Measurements from ENCODE around the gene ADGRF5.
"Not testable (repeated sequence)": the region's sequence is repeated elsewhere in the genome, so short reads cannot be mapped to it uniquely, and the experiment has no call there.

Gene ADGRF5

DNA sequence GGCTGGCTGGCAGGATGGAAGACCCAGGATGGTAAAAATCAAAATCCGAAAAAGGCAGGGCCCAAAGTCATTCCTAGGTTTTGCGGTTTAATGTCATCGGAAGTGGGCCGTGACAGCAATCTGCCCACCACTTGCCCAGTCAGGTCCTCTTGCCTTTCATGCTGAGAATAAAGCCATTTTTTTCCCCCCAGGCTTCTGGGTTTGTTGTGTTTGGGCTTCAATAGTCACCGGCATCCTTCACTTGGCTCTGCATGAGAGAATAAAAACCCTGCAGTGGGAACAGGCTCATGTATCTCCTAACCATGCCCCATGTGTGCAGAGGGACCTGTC is 72.4 kb downstream of the ADGRF5 start:
- no peak overlapping the region for H3K4me3 ChIP-seq (ENCODE audit: insufficient read length, low read depth)
- H3K36me3 ChIP-seq (ENCODE audit: insufficient read depth, insufficient read length, low read length): no peaks in the 10 kb centered on the region
- peaks cover 4% of the 10 kb centered on the region for H3K27me3 ChIP-seq (ENCODE audit: insufficient read depth, insufficient read length)
- DNase-seq (ENCODE audit: low read depth, low spot score): no peak
- H3K9ac ChIP-seq (ENCODE audit: insufficient read length, low read depth): no peak overlapping the region
- H3K4me1 ChIP-seq (ENCODE audit: insufficient read depth, insufficient read length): no peaks in the 10 kb centered on the region
- no peak for TF ChIP-seq YY1 (IDR thresholded peaks at IDR 0.05; ENCODE audit: insufficient read depth, insufficient read length)
- TF ChIP-seq ZNF274 (IDR thresholded peaks at IDR 0.05; ENCODE audit: low read depth, low read length): no peak
- no peak for TF ChIP-seq SUZ12 (IDR thresholded peaks at IDR 0.05; ENCODE audit: extremely low read depth, insufficient read depth, insufficient read length)
- no peaks in the 10 kb centered on the region for H3K9me3 ChIP-seq (ENCODE audit: insufficient read depth, low read length)

- no peaks in the 10 kb centered on the region for H3K36me3 ChIP-seq (ENCODE audit: insufficient read depth, insufficient read length, low read length)
- peak; percentile 75 for DNase-seq (ENCODE audit: low read depth, low spot score)
- H3K4me1 ChIP-seq (ENCODE audit: insufficient read depth, insufficient read length): no peaks in the 10 kb centered on the region
- H3K9me3 ChIP-seq (ENCODE audit: insufficient read depth, low read length): no peaks in the 10 kb centered on the region; the same call in 1 of the 2 replicates
- H3K4me3 ChIP-seq (ENCODE audit: insufficient read length, low read depth): no peak overlapping the region
- H3K27me3 ChIP-seq (ENCODE audit: insufficient read depth, insufficient read length): peaks cover 4% of the 10 kb centered on the region
- H3K9ac ChIP-seq (ENCODE audit: insufficient read length, low read depth): peak overlapping the region; percentile 21
- TF ChIP-seq SUZ12 (IDR thresholded peaks at IDR 0.05; ENCODE audit: extremely low read depth, insufficient read depth, insufficient read length) (no peak), YY1 (IDR thresholded peaks at IDR 0.05; ENCODE audit: insufficient read depth, insufficient read length) (no peak), ZNF274 (IDR thresholded peaks at IDR 0.05; ENCODE audit: low read depth, low read length) (no peak)
Measured at GRCh38 chr6:46848684-46849360, 72.9 kb downstream of the ADGRF5 start.

DNA sequence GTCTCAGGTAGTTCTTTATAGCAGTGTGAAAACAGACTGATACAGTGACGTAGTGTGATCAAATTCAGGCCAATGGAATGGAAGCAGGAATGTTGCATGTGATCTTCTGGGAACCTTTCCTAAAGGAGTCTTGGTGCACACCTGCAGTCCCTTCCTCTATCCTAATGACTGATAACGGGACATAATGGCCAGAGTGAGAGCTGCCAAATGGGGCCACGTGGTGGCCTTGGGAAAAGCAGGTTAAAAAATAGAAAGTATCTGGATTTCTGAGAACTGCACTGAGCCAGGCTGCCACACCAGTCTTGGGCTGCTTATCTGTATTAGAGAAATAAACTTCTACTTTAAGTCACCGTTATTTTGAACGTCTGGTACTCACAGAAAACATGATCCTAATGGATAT is 76.6 kb downstream of the ADGRF5 start:
- Histone ChIP-seq H3K4me1 (ENCODE audit: insufficient read depth, insufficient read length) (no peaks in the 10 kb centered on the region), H3K27me3 (ENCODE audit: insufficient read depth, insufficient read length) (peaks cover 4% of the 10 kb centered on the region), H3K9me3 (ENCODE audit: insufficient read depth, low read length) (peaks cover 17% of the 10 kb centered on the region), H3K4me3 (ENCODE audit: insufficient read length, low read depth) (no peak overlapping the region), H3K36me3 (ENCODE audit: insufficient read depth, insufficient read length, low read length) (no peaks in the 10 kb centered on the region), H3K9ac (ENCODE audit: insufficient read length, low read depth) (no peak overlapping the region)
- DNase-seq (ENCODE audit: low read depth, low spot score): no peak
- no peak for TF ChIP-seq ZNF274 (IDR thresholded peaks at IDR 0.05; ENCODE audit: low read depth, low read length)
- no peak for TF ChIP-seq SUZ12 (IDR thresholded peaks at IDR 0.05; ENCODE audit: extremely low read depth, insufficient read depth, insufficient read length)
- TF ChIP-seq YY1 (IDR thresholded peaks at IDR 0.05; ENCODE audit: insufficient read depth, insufficient read length): no peak

DNA sequence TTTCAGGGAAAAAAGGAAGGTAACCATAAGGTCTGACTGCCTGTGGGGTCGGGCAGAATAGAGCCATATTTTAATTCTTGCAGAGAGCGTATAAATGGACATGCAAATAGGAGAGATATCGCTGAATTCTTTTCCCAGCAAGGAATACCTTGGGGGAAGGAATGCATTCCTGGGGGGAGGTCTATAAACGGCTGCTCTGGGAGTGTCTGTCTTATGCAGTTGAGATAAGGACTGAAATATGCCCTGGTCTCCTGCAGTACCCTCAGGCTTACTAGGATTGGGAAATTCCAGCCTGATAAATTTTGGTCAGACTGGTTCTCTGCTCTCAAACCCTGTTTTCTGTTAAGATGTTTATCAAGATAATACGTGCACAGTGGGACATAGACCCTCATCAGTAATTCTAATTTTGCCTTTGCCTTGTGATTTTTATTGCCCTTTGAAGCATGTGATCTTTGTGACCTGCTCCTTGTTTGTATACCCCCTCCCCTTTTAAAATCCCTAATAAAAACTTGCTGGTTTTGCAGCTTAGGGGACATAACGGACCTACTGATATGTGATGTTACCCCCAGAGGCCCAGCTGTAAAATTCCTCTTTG is 79.4 kb downstream of the ADGRF5 start:
- H3K36me3 ChIP-seq (ENCODE audit: insufficient read depth, insufficient read length, low read length); H3K9ac ChIP-seq (ENCODE audit: insufficient read length, low read depth); H3K4me1 ChIP-seq (ENCODE audit: insufficient read depth, insufficient read length); H3K4me3 ChIP-seq (ENCODE audit: insufficient read length, low read depth); DNase-seq (ENCODE audit: low read depth, low spot score); H3K27me3 ChIP-seq (ENCODE audit: insufficient read depth, insufficient read length): not testable (repeated sequence)
- peaks cover 17% of the 10 kb centered on the region for H3K9me3 ChIP-seq (ENCODE audit: insufficient read depth, low read length)

DNA sequence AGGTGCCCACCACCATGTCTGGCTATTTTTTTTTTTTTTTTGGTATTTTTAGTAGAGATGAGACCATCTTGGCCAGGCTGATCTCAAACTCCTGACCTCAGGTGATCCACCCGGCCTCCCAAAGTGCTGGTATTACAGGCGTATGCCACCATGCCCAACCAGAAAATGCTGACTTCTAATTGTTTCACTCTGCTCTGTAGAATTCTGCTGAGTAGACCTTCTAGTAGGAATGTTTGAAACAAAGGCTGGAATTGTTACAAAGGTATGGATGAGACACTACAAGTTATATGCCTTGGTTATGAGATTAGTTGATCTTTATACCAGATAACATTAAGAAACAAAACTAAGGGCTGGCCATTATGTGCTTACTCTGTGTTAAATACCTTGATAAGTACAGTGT is 83.7 kb downstream of the ADGRF5 start:
- DNase-seq (ENCODE audit: low read depth, low spot score): no peak
- H3K36me3 ChIP-seq (ENCODE audit: insufficient read depth, insufficient read length, low read length): no peaks in the 10 kb centered on the region
- no peak overlapping the region for H3K4me3 ChIP-seq (ENCODE audit: insufficient read length, low read depth)
- no peaks in the 10 kb centered on the region for H3K4me1 ChIP-seq (ENCODE audit: insufficient read depth, insufficient read length)
- TF ChIP-seq ZNF274 (IDR thresholded peaks at IDR 0.05; ENCODE audit: low read depth, low read length) (no peak), SUZ12 (IDR thresholded peaks at IDR 0.05; ENCODE audit: extremely low read depth, insufficient read depth, insufficient read length) (no peak), YY1 (IDR thresholded peaks at IDR 0.05; ENCODE audit: insufficient read depth, insufficient read length) (no peak)
- no peaks in the 10 kb centered on the region for H3K27me3 ChIP-seq (ENCODE audit: insufficient read depth, insufficient read length)
- no peak overlapping the region for H3K9ac ChIP-seq (ENCODE audit: insufficient read length, low read depth)
- H3K9me3 ChIP-seq (ENCODE audit: insufficient read depth, low read length): peaks cover 9% of the 10 kb centered on the region

GRCh38 chr6:46834991-46835390 is 86.7 kb downstream of the ADGRF5 start:
- H3K27me3 ChIP-seq (ENCODE audit: insufficient read depth, insufficient read length); H3K9ac ChIP-seq (ENCODE audit: insufficient read length, low read depth); H3K4me1 ChIP-seq (ENCODE audit: insufficient read depth, insufficient read length); DNase-seq (ENCODE audit: low read depth, low spot score); H3K36me3 ChIP-seq (ENCODE audit: insufficient read depth, insufficient read length, low read length); H3K9me3 ChIP-seq (ENCODE audit: insufficient read depth, low read length); H3K4me3 ChIP-seq (ENCODE audit: insufficient read length, low read depth): not testable (repeated sequence)

- not testable (repeated sequence) for H3K4me1 ChIP-seq (ENCODE audit: insufficient read depth, insufficient read length); H3K27me3 ChIP-seq (ENCODE audit: insufficient read depth, insufficient read length); H3K9me3 ChIP-seq (ENCODE audit: insufficient read depth, low read length); H3K4me3 ChIP-seq (ENCODE audit: insufficient read length, low read depth); DNase-seq (ENCODE audit: low read depth, low spot score); H3K9ac ChIP-seq (ENCODE audit: insufficient read length, low read depth); H3K36me3 ChIP-seq (ENCODE audit: insufficient read depth, insufficient read length, low read length)
Measured at GRCh38 chr6:46834257-46834916, 87.4 kb downstream of the ADGRF5 start.
